A549 (cell line): ENCODE results near the gene ASPA. TPM values are rescaled to one million over a fixed set of nuclear protein-coding genes. Genes with fewer than 3 reads are reported as not detected.
"Not testable (repeated sequence)": the region's sequence is repeated elsewhere in the genome, so short reads cannot be mapped to it uniquely, and the experiment has no call there.

Source experiments
- ATAC-seq, 2 experiments: fragments of 200-7000 bp in 1 of 2; fragments of >200 bp in 1 of 2; cut with Nextera tagmentation in 1 of 2; cut with Tn5 transposase in 1 of 2; 3 replicates each; pipeline versions ENCODE4 v1.8.0 to v1.9.1; 2018 to 2020; ENCODE audit warnings: mild to moderate bottlenecking in 1 of 2, moderate library complexity in 1 of 2
- CTCF ChIA-PET: fragments of 300-600 bp; sonication (Branson Sonifier 250); formaldehyde crosslinking; extraction: SDS; loops from one replicate; lab custom pipeline; 2021; ENCODE audit warnings: antibody characterized with exemption, inconsistent platforms; lab: Yijun Ruan, JAX
- POLR2A ChIA-PET: fragments of 350-600 bp; formaldehyde crosslinking; extraction: SDS; loops from one replicate; lab custom pipeline; 2021; ENCODE audit warnings: antibody characterized with exemption, inconsistent platforms; lab: Yijun Ruan, JAX
- DNase-seq, 2 experiments: peaks; one replicate each; pipeline versions ENCODE4 v3.0.0 to v3.0.0-alpha.2; 2011 to 2016; ENCODE audit warnings: low read depth in 1 of 2, low spot score in 1 of 2
- FAIRE-seq: peaks from 2 replicates; lab custom pipeline; 2011; peaks lifted over from hg19 to GRCh38; lab: Jason Lieb, UNC
- H3K27ac ChIP-seq, 2 experiments: fragments of >200 bp; sonication (Bioruptor Twin); formaldehyde crosslinking; 3 replicates each; pipeline ENCODE4 v1.5.1; 2016 to 2017
- H3K4me1 ChIP-seq: fragments of >200 bp; sonication (Bioruptor Twin); formaldehyde crosslinking; 3 replicates; pipeline ENCODE4 v1.6.1; 2016
- H3K4me2 ChIP-seq: fragments of >200 bp; sonication (Bioruptor Twin); formaldehyde crosslinking; 3 replicates; pipeline ENCODE4 v1.6.1; 2016
- H3K4me3 ChIP-seq: fragments of >200 bp; sonication (Bioruptor Twin); formaldehyde crosslinking; 3 replicates; pipeline ENCODE4 v1.5.1; 2016
- H3K9me3 ChIP-seq: fragments of >200 bp; sonication (Bioruptor Twin); formaldehyde crosslinking; 3 replicates; pipeline ENCODE4 v1.6.1; 2016
- CBX2 ChIP-seq: fragments of 200-600 bp; sonication (generic); IDR thresholded peaks from 2 replicates; pipeline ENCODE4 v1.6.1; 2016; ENCODE audit warnings: low read depth, mild to moderate bottlenecking, borderline replicate concordance
- CHD2 ChIP-seq: fragments of 150-350 bp; IDR thresholded peaks from 2 replicates; pipeline ENCODE4 v1.6.1; 2014; ENCODE audit warnings: low read length; ENCODE audit not compliant: partially characterized antibody
- EP300 ChIP-seq, 2 experiments: fragments of >200 bp; sonication (Bioruptor Twin); formaldehyde crosslinking; IDR thresholded peaks; 2 replicates in 1 of 2; 3 replicates in 1 of 2; pipeline ENCODE4 v1.6.1; 2016 to 2017
- FOSL2 ChIP-seq, 2 experiments: fragments of 450-650 bp in 1 of 2; fragments of >200 bp in 1 of 2; sonication (Bioruptor Twin) in 1 of 2; formaldehyde crosslinking; IDR thresholded peaks; 2 replicates each; pipeline versions ENCODE4 v1.5.0 to v1.6.1; 2016 to 2020; ENCODE audit warnings: mild to moderate bottlenecking in 1 of 2, moderate library complexity in 1 of 2
- HEYL ChIP-seq: fragments of 250-450 bp; sonication (Bioruptor Pico); IDR thresholded peaks from 2 replicates; pipeline ENCODE4 v1.8.0; 2021; ENCODE audit warnings: mild to moderate bottlenecking, moderate library complexity
- HOXA7 ChIP-seq: fragments of 250-450 bp; sonication (Bioruptor Pico); IDR thresholded peaks from 2 replicates; pipeline ENCODE4 v1.5.0; 2020; ENCODE audit warnings: mild to moderate bottlenecking, moderate library complexity
- MAFK ChIP-seq: fragments of 450-650 bp; IDR thresholded peaks from 2 replicates; pipeline ENCODE4 v1.6.1; 2014; ENCODE audit not compliant: partially characterized antibody
- MYC ChIP-seq: IDR thresholded peaks from 2 replicates; pipeline ENCODE4 v1.6.1; 2012; ENCODE audit warnings: mild to moderate bottlenecking, inconsistent platforms, low read length, improper control_type of control experiment, borderline replicate concordance
- NR3C1 ChIP-seq: fragments of >200 bp; sonication (Bioruptor Twin); formaldehyde crosslinking; IDR thresholded peaks from 3 replicates; pipeline ENCODE4 v1.6.1; 2017
- PHF8 ChIP-seq: fragments of 200-600 bp; sonication (generic); IDR thresholded peaks from 2 replicates; pipeline ENCODE4 v1.6.1; 2016; ENCODE audit warnings: low read depth, mild to moderate bottlenecking, antibody characterized with exemption, moderate library complexity, borderline replicate concordance
- POLR2A ChIP-seq: IDR thresholded peaks from 2 replicates; pipeline ENCODE4 v1.6.1; 2012; ENCODE audit warnings: mild to moderate bottlenecking, low read length
- POLR2AphosphoS2 ChIP-seq: conservative IDR thresholded peaks from 2 replicates; pipeline ENCODE4 v1.6.1; 2012; ENCODE audit warnings: low read length, improper control_type of control experiment, inconsistent platforms
- RAD21 ChIP-seq, 2 experiments: fragments of >200 bp in 1 of 2; sonication (Bioruptor Twin) in 1 of 2; formaldehyde crosslinking in 1 of 2; IDR thresholded peaks in 1 of 2; conservative IDR thresholded peaks in 1 of 2; 2 replicates in 1 of 2; 3 replicates in 1 of 2; pipeline ENCODE4 v1.6.1; 2012 to 2018; ENCODE audit warnings: inconsistent platforms in 1 of 2
- WGBS: methylation state at CpG from one replicate; pipeline ENCODE4 v1.1.6; 2017; ENCODE audit errors: missing lambda C conversion rate; 5-methylcytosine and 5-hydroxymethylcytosine counted together
- polyA plus RNA-seq, 4 experiments: library from polyadenylated mRNA; depleted of rRNA in 3 of 4; stranded (reverse); fragments of >200 nt; fragmentation: RNase III in 1 of 4; extraction: RNeasy Plus Mini Kit Qiagen cat#74134 plus additional on column Dnase treatment in 1 of 4; gene quantifications; 2 replicates in 3 of 4; 3 replicates in 1 of 4; pipeline ENCODE4 v1.2.3, GENCODE V29; 2011 to 2017
- TF ChIP-seq, protein P1 (sequence below): fragments of 150-350 bp; IDR thresholded peaks from 2 replicates; pipeline ENCODE4 v1.6.1; 2014; ENCODE audit warnings: low read depth, mild to moderate bottlenecking, low read length
- TF ChIP-seq, protein P2 (sequence below): IDR thresholded peaks from 2 replicates; pipeline ENCODE4 v1.6.1; 2012; ENCODE audit warnings: low read depth, borderline replicate concordance
- TF ChIP-seq, protein P3 (sequence below): fragments of >200 bp; sonication (Bioruptor Twin); formaldehyde crosslinking; IDR thresholded peaks from 3 replicates; pipeline ENCODE4 v1.6.1; 2016
- TF ChIP-seq, protein P4 (sequence below): IDR thresholded peaks from 2 replicates; pipeline ENCODE4 v1.6.1; 2012
- TF ChIP-seq, protein P5 (sequence below): fragments of 250-450 bp; sonication (Bioruptor Pico); IDR thresholded peaks from 2 replicates; pipeline ENCODE4 v1.5.0; 2021; ENCODE audit warnings: mild to moderate bottlenecking, moderate library complexity, borderline replicate concordance

Gene ASPA
- polyA plus RNA-seq, 2 of the 4 experiments (the other 2 are of a cell fraction), result not detected

DNA sequence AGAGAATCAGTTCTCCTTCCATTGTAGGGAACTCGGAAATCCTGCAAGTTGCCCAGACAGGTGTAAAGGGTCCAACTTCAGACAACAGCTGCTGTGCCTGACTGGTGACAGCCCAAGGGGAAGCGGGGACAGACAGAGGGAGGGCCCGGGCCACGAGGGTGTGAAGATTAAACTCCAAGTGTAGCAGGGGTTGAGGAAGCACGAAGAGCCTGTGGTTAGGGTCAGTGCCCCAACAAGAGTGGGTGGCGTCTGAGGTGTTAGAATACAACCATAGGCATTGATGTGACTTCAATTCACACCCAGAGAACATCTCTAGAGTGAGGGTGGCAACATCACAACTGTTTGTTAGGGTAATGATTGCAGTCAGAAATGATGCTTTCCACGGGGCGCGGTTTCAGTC, 39.1 kb downstream of the ASPA start (continued):
- TF ChIP-seq NR3C1 (no peak), EP300 (IDR thresholded peaks at IDR 0.05) (no peak), POLR2AphosphoS2 (no peak)

DNA sequence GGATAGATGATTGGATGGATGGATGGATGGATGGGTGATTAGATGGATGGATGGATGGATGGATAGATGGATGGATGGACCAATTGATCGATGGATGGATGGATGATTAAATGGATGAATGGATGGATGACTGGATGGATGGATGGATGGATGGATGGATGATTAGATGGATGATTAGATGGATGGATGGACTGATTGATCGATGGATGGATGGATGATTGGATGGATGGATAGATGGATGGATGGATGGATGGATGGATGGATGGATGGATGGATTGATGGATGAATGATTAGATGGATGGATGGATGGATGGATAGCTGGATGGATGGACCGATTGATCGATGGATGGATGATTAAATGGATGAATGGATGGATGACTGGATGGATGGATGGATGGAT, 43.7 kb downstream of the ASPA start:
- ATAC-seq, POLR2A ChIA-PET, H3K27ac ChIP-seq, CTCF ChIA-PET, H3K4me3 ChIP-seq, DNase-seq, H3K4me2 ChIP-seq, FAIRE-seq, H3K4me1 ChIP-seq, H3K9me3 ChIP-seq: not testable (repeated sequence)
- WGBS, result 38% methylated on average over 4 of the region's 4 CpGs

DNA sequence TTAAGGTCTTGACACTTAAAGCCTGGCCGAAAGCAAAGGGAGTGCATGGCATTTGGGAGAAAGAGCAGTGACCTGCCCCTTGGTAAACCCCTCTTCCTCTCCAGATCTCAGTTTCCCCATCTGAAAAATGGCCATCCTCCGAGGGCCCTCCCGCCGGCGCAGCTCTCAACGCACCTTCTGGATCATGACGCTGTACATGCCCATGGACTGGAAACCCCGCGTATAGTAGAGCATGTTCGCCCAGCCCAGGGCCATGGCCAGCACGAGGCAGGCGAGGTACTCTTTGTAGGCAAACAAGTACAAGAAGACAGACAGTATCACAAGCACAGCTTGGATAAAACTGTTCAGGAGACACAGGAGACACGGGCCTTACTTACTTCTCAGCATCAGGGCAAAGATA, 48.2 kb downstream of the ASPA start:
- no peak for TF ChIP-seq FOSL2 (IDR thresholded peaks at IDR 0.05)
- no peak for TF ChIP-seq FOSL2 (CRISPR knock-in tag; IDR thresholded peaks at IDR 0.05)
- TF ChIP-seq HOXA7 (CRISPR knock-in tag), result no peak
- TF ChIP-seq MAFK, result no peak
- TF ChIP-seq HEYL (CRISPR knock-in tag), result no peak
- TF ChIP-seq CHD2, result no peak
- TF ChIP-seq, protein P1, sequence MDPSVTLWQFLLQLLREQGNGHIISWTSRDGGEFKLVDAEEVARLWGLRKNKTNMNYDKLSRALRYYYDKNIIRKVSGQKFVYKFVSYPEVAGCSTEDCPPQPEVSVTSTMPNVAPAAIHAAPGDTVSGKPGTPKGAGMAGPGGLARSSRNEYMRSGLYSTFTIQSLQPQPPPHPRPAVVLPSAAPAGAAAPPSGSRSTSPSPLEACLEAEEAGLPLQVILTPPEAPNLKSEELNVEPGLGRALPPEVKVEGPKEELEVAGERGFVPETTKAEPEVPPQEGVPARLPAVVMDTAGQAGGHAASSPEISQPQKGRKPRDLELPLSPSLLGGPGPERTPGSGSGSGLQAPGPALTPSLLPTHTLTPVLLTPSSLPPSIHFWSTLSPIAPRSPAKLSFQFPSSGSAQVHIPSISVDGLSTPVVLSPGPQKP, result no peak
- TF ChIP-seq RAD21 (conservative IDR thresholded peaks at IDR 0.05 in 1 of 2, IDR thresholded peaks at IDR 0.05 in 1 of 2), result no peak
- TF ChIP-seq, protein P2, sequence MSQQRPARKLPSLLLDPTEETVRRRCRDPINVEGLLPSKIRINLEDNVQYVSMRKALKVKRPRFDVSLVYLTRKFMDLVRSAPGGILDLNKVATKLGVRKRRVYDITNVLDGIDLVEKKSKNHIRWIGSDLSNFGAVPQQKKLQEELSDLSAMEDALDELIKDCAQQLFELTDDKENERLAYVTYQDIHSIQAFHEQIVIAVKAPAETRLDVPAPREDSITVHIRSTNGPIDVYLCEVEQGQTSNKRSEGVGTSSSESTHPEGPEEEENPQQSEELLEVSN, result no peak
- TF ChIP-seq, protein P3, sequence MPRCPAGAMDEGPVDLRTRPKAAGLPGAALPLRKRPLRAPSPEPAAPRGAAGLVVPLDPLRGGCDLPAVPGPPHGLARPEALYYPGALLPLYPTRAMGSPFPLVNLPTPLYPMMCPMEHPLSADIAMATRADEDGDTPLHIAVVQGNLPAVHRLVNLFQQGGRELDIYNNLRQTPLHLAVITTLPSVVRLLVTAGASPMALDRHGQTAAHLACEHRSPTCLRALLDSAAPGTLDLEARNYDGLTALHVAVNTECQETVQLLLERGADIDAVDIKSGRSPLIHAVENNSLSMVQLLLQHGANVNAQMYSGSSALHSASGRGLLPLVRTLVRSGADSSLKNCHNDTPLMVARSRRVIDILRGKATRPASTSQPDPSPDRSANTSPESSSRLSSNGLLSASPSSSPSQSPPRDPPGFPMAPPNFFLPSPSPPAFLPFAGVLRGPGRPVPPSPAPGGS, result no peak
- TF ChIP-seq POLR2A, result no peak
- TF ChIP-seq, all 56 proteins: peak for 0

DNA sequence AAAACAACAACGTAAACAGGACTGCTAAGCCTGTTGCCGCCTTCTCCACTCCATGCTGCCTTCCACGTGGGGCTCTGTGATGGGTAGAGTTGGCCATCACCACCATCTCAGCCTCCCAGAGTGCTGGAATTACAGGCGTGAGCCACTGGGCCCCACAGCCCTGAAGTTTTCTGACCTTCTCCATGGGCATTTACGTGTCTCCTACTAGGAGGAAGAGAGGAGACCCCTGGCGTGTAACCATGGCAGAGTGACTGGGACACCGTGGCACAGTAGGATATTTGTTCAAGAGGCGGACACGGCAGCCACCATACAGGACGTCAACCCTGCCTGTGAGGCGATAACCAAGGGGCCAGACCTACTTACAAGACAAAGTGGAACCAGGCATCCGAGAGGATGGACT, 50.7 kb downstream of the ASPA start:
- H3K4me2 ChIP-seq, result no peak overlapping the region
- no peak for FAIRE-seq
- TF ChIP-seq, protein P4, sequence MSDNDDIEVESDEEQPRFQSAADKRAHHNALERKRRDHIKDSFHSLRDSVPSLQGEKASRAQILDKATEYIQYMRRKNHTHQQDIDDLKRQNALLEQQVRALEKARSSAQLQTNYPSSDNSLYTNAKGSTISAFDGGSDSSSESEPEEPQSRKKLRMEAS, result no peak
- TF ChIP-seq PHF8, result no peak
- no peak for TF ChIP-seq CBX2
- TF ChIP-seq, protein P5, sequence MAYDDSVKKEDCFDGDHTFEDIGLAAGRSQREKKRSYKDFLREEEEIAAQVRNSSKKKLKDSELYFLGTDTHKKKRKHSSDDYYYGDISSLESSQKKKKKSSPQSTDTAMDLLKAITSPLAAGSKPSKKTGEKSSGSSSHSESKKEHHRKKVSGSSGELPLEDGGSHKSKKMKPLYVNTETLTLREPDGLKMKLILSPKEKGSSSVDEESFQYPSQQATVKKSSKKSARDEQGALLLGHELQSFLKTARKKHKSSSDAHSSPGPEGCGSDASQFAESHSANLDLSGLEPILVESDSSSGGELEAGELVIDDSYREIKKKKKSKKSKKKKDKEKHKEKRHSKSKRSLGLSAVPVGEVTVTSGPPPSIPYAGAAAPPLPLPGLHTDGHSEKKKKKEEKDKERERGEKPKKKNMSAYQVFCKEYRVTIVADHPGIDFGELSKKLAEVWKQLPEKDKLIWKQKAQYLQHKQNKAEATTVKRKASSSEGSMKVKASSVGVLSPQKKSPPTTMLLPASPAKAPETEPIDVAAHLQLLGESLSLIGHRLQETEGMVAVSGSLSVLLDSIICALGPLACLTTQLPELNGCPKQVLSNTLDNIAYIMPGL (CRISPR knock-in tag), result no peak
- TF ChIP-seq MYC, result no peak
- TF ChIP-seq, all 56 proteins: peak for 0
- CTCF ChIA-PET, result no interaction called here
- H3K9me3 ChIP-seq, result no peaks in the 10 kb centered on the region
- no peak overlapping the region for H3K27ac ChIP-seq
- no peak for DNase-seq
- H3K4me3 ChIP-seq, result no peak overlapping the region
- POLR2A ChIA-PET, result no interaction called here
- no peaks in the 10 kb centered on the region for H3K4me1 ChIP-seq
- WGBS, result 73% methylated on average over 12 of the region's 12 CpGs
- no peak for ATAC-seq

More for the DNA sequence above, 48.2 kb downstream of the ASPA start:
- WGBS, result 81% methylated on average over 13 of the region's 13 CpGs
- FAIRE-seq (no peak), ATAC-seq (no peak), DNase-seq (no peak)
- Histone ChIP-seq H3K4me1 (no peaks in the 10 kb centered on the region), H3K9me3 (no peaks in the 10 kb centered on the region), H3K27ac (no peak overlapping the region), H3K4me2 (no peak overlapping the region), H3K4me3 (no peak overlapping the region)
- POLR2A ChIA-PET, result no interaction called here
- CTCF ChIA-PET, result interaction anchor here (1.4 kb wide), 1 partner anchor 10 kb away, joined by 6 read pairs; no protein-coding TSS in a partner anchor
